SK-N-SH (cell line): ENCODE data around the gene THSD7A. TPM values are rescaled to one million over a fixed set of nuclear protein-coding genes. Genes with fewer than 3 reads are reported as not detected.

Source experiments
- CTCF ChIA-PET: fragments of 300-600, 350-600 bp; formaldehyde crosslinking; extraction: SDS; loops from one replicate; lab custom pipeline; 2021; lab: Yijun Ruan, JAX
- POLR2A ChIA-PET: fragments of 350-600 bp; sonication (Branson Sonifier 250); formaldehyde crosslinking; extraction: SDS; loops from one replicate; lab custom pipeline; 2020; ENCODE audit warnings: antibody characterized with exemption, inconsistent platforms; lab: Yijun Ruan, JAX
- DNase-seq: peaks from one replicate; pipeline ENCODE4 v3.0.0; 2012
- H2AFZ ChIP-seq: fragments of 200-600 bp; sonication (generic); 2 replicates; pipeline ENCODE4 v1.8.1; 2016; ENCODE audit warnings: antibody characterized with exemption, mild to moderate bottlenecking, low read depth
- H3F3A ChIP-seq: fragments of 200-600 bp; sonication (generic); replicated peaks from 2 replicates; pipeline ENCODE3; 2016; ENCODE audit warnings: antibody characterized with exemption, mild to moderate bottlenecking; ENCODE audit not compliant: insufficient read depth
- H3K27ac ChIP-seq, 2 experiments: fragments of 200-500 bp in 1 of 2; fragments of 200-600 bp in 1 of 2; sonication (Bioruptor generic) in 1 of 2; sonication (generic), shearing (Covaris generic) in 1 of 2; 2 replicates each; pipeline versions ENCODE4 v1.5.1 to v1.6.1; 2014 to 2016; ENCODE audit warnings: low read depth in 2 of 2, inconsistent platforms in 1 of 2, low read length in 1 of 2, mild to moderate bottlenecking in 1 of 2, mixed read lengths in 1 of 2
- H3K27me3 ChIP-seq: fragments of 200-600 bp; sonication (generic), shearing (Covaris generic); 2 replicates; pipeline ENCODE4 v1.6.1; 2016; ENCODE audit warnings: mixed run types; ENCODE audit not compliant: insufficient read depth
- H3K36me3 ChIP-seq, 2 experiments: fragments of 200-500 bp in 1 of 2; fragments of 200-600 bp in 1 of 2; sonication (Bioruptor generic) in 1 of 2; sonication (generic) in 1 of 2; replicated peaks in 1 of 2; 2 replicates each; pipeline versions ENCODE3 to v1.5.1; 2014 to 2016; ENCODE audit warnings: low read length in 1 of 2, mild to moderate bottlenecking in 1 of 2; ENCODE audit not compliant: insufficient read depth in 2 of 2, control insufficient read depth in 1 of 2
- H3K4me1 ChIP-seq, 2 experiments: fragments of 200-500 bp in 1 of 2; fragments of 200-600 bp in 1 of 2; sonication (Bioruptor generic) in 1 of 2; sonication (generic), shearing (Covaris generic) in 1 of 2; 2 replicates each; pipeline versions ENCODE4 v1.5.1 to v1.6.1; 2014 to 2016; ENCODE audit warnings: low read depth in 1 of 2, low read length in 1 of 2, mixed run types in 1 of 2; ENCODE audit not compliant: insufficient read depth in 2 of 2, control insufficient read depth in 1 of 2
- H3K4me2 ChIP-seq: fragments of 200-600 bp; sonication (generic), shearing (Covaris generic); 2 replicates; pipeline ENCODE4 v1.6.1; 2017; ENCODE audit warnings: mixed run types
- H3K4me3 ChIP-seq, 2 experiments: fragments of 200-500 bp in 1 of 2; fragments of 200-600 bp in 1 of 2; sonication (Bioruptor generic) in 1 of 2; sonication (generic), shearing (Covaris generic) in 1 of 2; 2 replicates each; pipeline versions ENCODE4 v1.5.1 to v1.8.1; 2014 to 2016; ENCODE audit warnings: low read depth in 2 of 2, inconsistent platforms in 1 of 2, low read length in 1 of 2, mild to moderate bottlenecking in 1 of 2, mixed read lengths in 1 of 2, moderate library complexity in 1 of 2
- H3K79me2 ChIP-seq: fragments of 200-600 bp; sonication (generic); 2 replicates; pipeline ENCODE4 v1.8.1; 2017; ENCODE audit warnings: mild to moderate bottlenecking; ENCODE audit not compliant: insufficient read depth
- H3K9ac ChIP-seq: fragments of 200-600 bp; sonication (generic); 2 replicates; pipeline ENCODE4 v1.6.1; 2017; ENCODE audit warnings: mixed run types
- H3K9me2 ChIP-seq: fragments of 200-600 bp; sonication (generic); 2 replicates; pipeline ENCODE4 v1.6.1; 2017; ENCODE audit warnings: mixed run types
- H3K9me3 ChIP-seq: fragments of 200-600 bp; sonication (generic); 2 replicates; pipeline ENCODE4 v1.6.1; 2017; ENCODE audit warnings: mixed run types, mild to moderate bottlenecking, moderate library complexity
- H4K20me1 ChIP-seq: fragments of 200-600 bp; sonication (generic); 2 replicates; pipeline ENCODE4 v1.6.1; 2017; ENCODE audit warnings: mild to moderate bottlenecking, mixed run types; ENCODE audit not compliant: insufficient read depth
- CHD2 ChIP-seq: fragments of 150-350 bp; IDR thresholded peaks from 2 replicates; pipeline ENCODE4 v1.6.1; 2018; ENCODE audit warnings: low read length; ENCODE audit not compliant: partially characterized antibody
- CTCF ChIP-seq: fragments of 200-600 bp; sonication (generic); IDR thresholded peaks from 2 replicates; pipeline ENCODE4 v1.6.1; 2017; ENCODE audit warnings: antibody characterized with exemption, mild to moderate bottlenecking, moderate library complexity
- EP300 ChIP-seq, 2 experiments: IDR thresholded peaks; 2 replicates each; pipeline versions ENCODE4 v1.4.0 to v1.6.1; 2012; ENCODE audit warnings: borderline replicate concordance in 1 of 2, low read depth in 1 of 2, low read length in 1 of 2
- FOXM1 ChIP-seq: IDR thresholded peaks from 2 replicates; pipeline ENCODE4 v1.4.0; 2012; ENCODE audit warnings: low read depth, mild to moderate bottlenecking
- GATA2 ChIP-seq: sonication (generic); formaldehyde crosslinking; IDR thresholded peaks from 2 replicates; pipeline ENCODE4 v1.5.0; 2020; ENCODE audit warnings: mild to moderate bottlenecking, missing genetic modification reagents
- JUND ChIP-seq: IDR thresholded peaks from 2 replicates; pipeline ENCODE4 v1.4.0; 2012
- MEF2A ChIP-seq: IDR thresholded peaks from 2 replicates; pipeline ENCODE4 v1.4.0; 2012; ENCODE audit warnings: low read depth, borderline replicate concordance
- NRF1 ChIP-seq: IDR thresholded peaks from 2 replicates; pipeline ENCODE4 v1.6.1; 2012; ENCODE audit warnings: low read depth, mild to moderate bottlenecking, low read length
- PBX3 ChIP-seq: IDR thresholded peaks from 2 replicates; pipeline ENCODE4; 2012
- RAD21 ChIP-seq: IDR thresholded peaks from 2 replicates; pipeline ENCODE4 v1.6.1; 2012; ENCODE audit warnings: mild to moderate bottlenecking, low read length
- REST ChIP-seq: IDR thresholded peaks from 2 replicates; pipeline ENCODE4 v1.6.1; 2012; ENCODE audit warnings: mild to moderate bottlenecking, low read depth, low read length, moderate library complexity
- RXRA ChIP-seq: IDR thresholded peaks from 2 replicates; pipeline ENCODE4 v1.4.0; 2012; ENCODE audit warnings: low read depth, mild to moderate bottlenecking, borderline replicate concordance
- SMC3 ChIP-seq: IDR thresholded peaks from 2 replicates; pipeline ENCODE4 v1.6.1; 2012; ENCODE audit warnings: low read depth, low read length, improper control_type of control experiment
- TAF1 ChIP-seq: IDR thresholded peaks from 2 replicates; pipeline ENCODE4 v1.6.1; 2012; ENCODE audit warnings: low read depth, mild to moderate bottlenecking, low read length, moderate library complexity, borderline replicate concordance
- TEAD4 ChIP-seq: IDR thresholded peaks from 2 replicates; pipeline ENCODE4 v1.4.0; 2012; ENCODE audit warnings: mild to moderate bottlenecking, borderline replicate concordance; ENCODE audit not compliant: insufficient read depth
- USF1 ChIP-seq: IDR thresholded peaks from 2 replicates; pipeline ENCODE4 v1.4.0; 2012; ENCODE audit warnings: low read depth, borderline replicate concordance
- WGBS: methylation state at CpG from one replicate; pipeline ENCODE4 v1.1.6; 2017; ENCODE audit warnings: low lambda C conversion rate; 5-methylcytosine and 5-hydroxymethylcytosine counted together
- polyA plus RNA-seq, 3 experiments: library from polyadenylated mRNA; depleted of rRNA; stranded (reverse); fragments of >200 nt; gene quantifications; 2 replicates each; pipeline ENCODE4 v1.2.3, GENCODE V29; 2012

THSD7A gene
- polyA plus RNA-seq, 1 of the 3 experiments (the other 2 are of a cell fraction) = 0.16 TPM

- no peak overlapping the region for H3K9ac ChIP-seq
- no peak overlapping the region for H3K27ac ChIP-seq
- peaks cover 0 to 7% of the 10 kb centered on the region in 2 experiments for H3K36me3 ChIP-seq
- no peaks in the 10 kb centered on the region for H3F3A ChIP-seq
- POLR2A ChIA-PET = no interaction called here
- TF ChIP-seq PBX3 (no peak), REST (no peak), FOXM1 (no peak)
- H4K20me1 ChIP-seq = no peaks in the 10 kb centered on the region
- H3K27me3 ChIP-seq = no peaks in the 10 kb centered on the region
- H3K9me3 ChIP-seq = no peaks in the 10 kb centered on the region
- no peaks in the 10 kb centered on the region for H3K9me2 ChIP-seq
- H3K79me2 ChIP-seq = no peaks in the 10 kb centered on the region
- no peak for DNase-seq
- 63% methylated on average over 1 of the region's 1 CpG for WGBS
- peaks cover 0 to 16% of the 10 kb centered on the region in 2 experiments; a peak in 2 of 4 replicates for H3K4me1 ChIP-seq
- no peak overlapping the region for H3K4me2 ChIP-seq
- no peak overlapping the region for H2AFZ ChIP-seq
- H3K4me3 ChIP-seq = no peak overlapping the region
- CTCF ChIA-PET = no interaction called here
Observed at GRCh38 chr7:11573128-11573750, 258.8 kb downstream of the THSD7A start.

- Histone ChIP-seq H4K20me1 (no peaks in the 10 kb centered on the region), H3K27me3 (no peaks in the 10 kb centered on the region), H3K36me3 (peaks cover 0 to 7% of the 10 kb centered on the region in 2 experiments), H3K9me3 (no peaks in the 10 kb centered on the region), H3K4me2 (no peak overlapping the region), H3K4me1 (peaks cover 0 to 7% of the 10 kb centered on the region in 2 experiments; a peak in 2 of 4 replicates), H3F3A (no peaks in the 10 kb centered on the region), H3K27ac (no peak overlapping the region), H3K9me2 (no peaks in the 10 kb centered on the region), H3K9ac (no peak overlapping the region), H2AFZ (no peak overlapping the region), H3K4me3 (no peak overlapping the region), H3K79me2 (no peaks in the 10 kb centered on the region)
- DNase-seq = no peak
- CTCF ChIA-PET = no interaction called here
- TF ChIP-seq CHD2 (no peak), FOXM1 (no peak), USF1 (no peak), RAD21 (no peak), GATA2 (CRISPR knock-in tag) (no peak), CTCF (no peak), TEAD4 (no peak), NRF1 (no peak), TAF1 (no peak), JUND (no peak), SMC3 (no peak), MEF2A (no peak), RXRA (no peak), EP300 (IDR thresholded peaks at IDR 0.05; ENCODE audit: borderline replicate concordance in 1 of 2, low read depth in 1 of 2, low read length in 1 of 2) (no peak)
- 52% methylated on average over 2 of the region's 2 CpGs for WGBS
- POLR2A ChIA-PET = no interaction called here
Observed at GRCh38 chr7:11570922-11571550, 261.0 kb downstream of the THSD7A start.
